ENCODE measurements around the gene DPP9.

- TF ChIP-seq, protein P1, sequence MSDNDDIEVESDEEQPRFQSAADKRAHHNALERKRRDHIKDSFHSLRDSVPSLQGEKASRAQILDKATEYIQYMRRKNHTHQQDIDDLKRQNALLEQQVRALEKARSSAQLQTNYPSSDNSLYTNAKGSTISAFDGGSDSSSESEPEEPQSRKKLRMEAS (IDR thresholded peaks at IDR 0.05) = no peak
- TF ChIP-seq RAD21 (IDR thresholded peaks at IDR 0.05; ENCODE audit: low read depth) (no peak), EP300 (IDR thresholded peaks at IDR 0.05; ENCODE audit: borderline replicate concordance) (no peak), REST (IDR thresholded peaks at IDR 0.05; ENCODE audit: low read depth) (no peak), CEBPB (IDR thresholded peaks at IDR 0.05) (no peak), TAF1 (IDR thresholded peaks at IDR 0.05; ENCODE audit: low read depth) (no peak), YY1 (IDR thresholded peaks at IDR 0.05; ENCODE audit: low read depth) (no peak), TEAD4 (IDR thresholded peaks at IDR 0.05) (no peak)
- TF ChIP-seq, protein P2, sequence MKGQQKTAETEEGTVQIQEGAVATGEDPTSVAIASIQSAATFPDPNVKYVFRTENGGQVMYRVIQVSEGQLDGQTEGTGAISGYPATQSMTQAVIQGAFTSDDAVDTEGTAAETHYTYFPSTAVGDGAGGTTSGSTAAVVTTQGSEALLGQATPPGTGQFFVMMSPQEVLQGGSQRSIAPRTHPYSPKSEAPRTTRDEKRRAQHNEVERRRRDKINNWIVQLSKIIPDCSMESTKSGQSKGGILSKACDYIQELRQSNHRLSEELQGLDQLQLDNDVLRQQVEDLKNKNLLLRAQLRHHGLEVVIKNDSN (IDR thresholded peaks at IDR 0.05) = no peak
Measured at GRCh38 chr19:4688587-4688986, 35.1 kb downstream of the DPP9 start.
